Stimulated activated CD4-positive, alpha-beta T cell treated with anti-CD3 and anti-CD28 coated beads, Interleukin-15, amount 100 ng/mL, for 24 hours (primary cell): Measurements from ENCODE around the gene B3GLCT.
"Not testable (repeated sequence)": the region's sequence is repeated elsewhere in the genome, so short reads cannot be mapped to it uniquely, and the experiment has no call there.

Source experiments
- DNase-seq: peaks from one replicate; pipeline ENCODE4 v3.0.0-alpha.2; 2020

Gene B3GLCT

DNA sequence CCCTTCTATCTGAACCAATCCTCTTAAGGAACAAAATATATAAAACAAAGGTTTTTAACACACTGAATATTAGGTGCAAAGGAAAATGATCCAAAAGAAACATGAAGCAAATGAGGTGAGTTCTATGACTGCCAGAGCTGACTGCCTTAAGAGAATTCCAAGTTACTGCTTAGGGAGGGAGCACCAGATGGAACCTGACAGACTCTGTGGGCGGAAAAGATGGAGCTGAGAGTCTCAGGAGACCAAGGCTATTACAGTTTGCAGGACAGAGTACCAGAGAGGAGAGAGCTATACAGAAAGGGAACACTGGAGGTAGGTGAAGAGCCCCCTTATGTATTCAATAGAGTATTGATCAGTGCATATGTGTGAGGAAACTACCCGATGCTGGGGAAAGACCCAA lies 87.2 kb downstream of the B3GLCT start:
- DNase-seq: no peak

DNA sequence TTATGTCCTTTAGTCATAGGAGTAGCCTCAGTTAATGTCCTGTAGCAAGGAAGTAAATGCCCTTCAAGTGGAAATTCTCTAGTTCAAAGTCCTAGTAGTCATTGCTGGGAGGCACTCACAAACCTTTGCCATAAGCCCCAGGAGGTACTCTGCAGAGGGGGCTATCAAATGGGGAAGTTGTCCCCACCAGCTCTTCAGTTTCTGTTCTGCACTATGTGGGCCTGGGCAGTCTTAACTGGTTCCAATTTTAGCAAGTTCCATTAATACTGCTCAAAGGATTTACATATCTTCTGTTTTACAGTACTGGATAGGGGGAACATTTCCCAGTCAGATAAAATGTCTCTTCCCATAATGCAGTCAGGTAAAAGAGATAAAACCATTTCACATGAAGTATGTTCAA lies 101.3 kb downstream of the B3GLCT start:
- DNase-seq: no peak

DNA sequence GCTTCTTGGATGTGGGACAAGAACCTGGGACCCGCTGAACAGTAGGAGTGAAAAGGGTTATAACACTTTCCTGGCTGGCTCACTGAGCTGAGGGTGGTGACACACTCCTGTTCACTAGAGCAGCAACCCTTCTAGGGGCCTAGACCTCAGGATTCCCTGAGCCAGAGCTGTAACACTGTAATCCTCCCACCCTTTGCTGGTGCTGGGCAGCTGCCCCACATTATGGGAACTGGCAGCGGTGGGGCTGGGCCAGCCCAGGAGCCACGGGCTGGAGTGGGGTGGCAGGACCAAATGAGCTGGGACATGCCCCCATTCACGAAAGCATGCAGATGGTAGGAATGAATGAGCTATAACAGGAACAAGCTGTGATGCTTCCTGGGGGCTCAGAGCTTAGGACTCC lies 110.6 kb downstream of the B3GLCT start:
- DNase-seq: no peak

DNA sequence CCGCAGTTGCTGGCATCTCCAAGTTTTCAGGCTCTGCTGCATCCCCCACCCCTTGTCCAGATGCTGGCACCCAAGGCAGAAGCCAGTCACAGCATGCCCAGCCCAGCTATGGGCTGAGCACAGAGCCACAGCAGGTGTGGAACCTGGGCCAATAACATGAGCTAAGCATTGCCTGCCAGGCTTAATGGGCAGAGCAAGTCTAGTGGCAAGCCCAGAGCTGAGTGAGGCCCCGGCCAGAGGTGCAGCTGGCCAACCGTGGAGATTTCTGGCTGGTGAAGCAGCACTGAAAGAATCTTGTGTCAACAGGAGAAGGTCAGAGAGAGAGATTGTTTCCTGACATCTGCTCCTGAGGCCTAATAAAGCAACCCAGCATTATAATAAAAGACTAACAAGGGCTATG lies 111.0 kb downstream of the B3GLCT start:
- no peak for DNase-seq

DNA sequence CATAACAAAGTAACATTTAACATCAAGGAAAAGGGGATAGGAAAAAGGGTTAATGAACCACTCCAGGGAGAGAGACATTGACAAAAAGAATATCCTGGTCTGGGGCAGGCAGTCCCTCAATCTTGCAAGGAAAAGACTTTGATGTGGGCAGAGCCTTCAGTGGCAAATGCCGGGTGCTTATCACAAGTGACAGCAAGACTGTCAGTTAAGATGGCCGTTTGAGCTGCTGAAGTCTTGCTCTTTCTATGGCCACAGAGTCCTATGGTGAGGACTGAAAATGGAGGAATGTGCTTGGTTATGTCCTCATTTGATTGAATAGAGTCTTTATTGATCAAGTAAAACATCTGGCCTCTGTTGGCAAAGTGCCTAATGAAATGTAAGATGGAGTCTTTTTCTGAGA lies 112.1 kb downstream of the B3GLCT start:
- DNase-seq: no peak

DNA sequence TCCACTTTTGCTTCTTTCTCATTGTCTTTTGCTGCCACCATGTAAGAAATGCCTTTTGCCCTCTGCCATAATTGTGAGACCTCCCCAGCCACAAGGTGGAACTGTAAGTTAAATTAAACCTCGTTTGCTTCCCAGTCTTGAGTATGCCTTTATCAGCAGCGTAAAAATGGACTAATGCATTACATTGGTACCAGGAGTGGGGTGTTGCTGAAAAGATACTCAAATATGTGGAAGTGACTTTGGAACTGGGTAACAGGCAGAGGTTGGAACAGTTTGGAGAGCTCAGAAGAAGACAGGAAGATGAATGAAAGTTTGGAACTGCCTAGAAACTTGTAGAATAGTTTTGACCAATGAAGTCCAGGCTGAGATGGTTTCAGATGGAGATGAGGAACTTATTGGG lies 115.2 kb downstream of the B3GLCT start:
- no peak for DNase-seq

DNA sequence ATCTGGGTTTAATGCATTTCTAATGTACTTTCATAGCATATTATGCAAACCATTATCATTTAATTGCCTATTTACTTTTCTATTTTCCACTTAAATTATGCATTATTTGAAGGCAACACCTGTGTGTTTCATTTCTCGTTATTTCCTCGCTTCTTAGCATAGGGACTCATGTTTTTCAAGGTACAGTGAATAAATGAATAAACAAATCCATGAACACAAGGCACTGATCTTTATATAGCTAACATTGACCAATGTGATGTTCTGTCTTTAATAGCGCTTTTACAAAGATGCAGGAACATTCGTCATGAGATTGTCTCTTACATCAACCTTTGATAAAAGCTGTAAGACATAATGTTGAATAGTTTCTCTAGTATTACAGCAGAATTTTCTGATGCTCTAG lies 121.2 kb downstream of the B3GLCT start:
- DNase-seq: no peak

DNA sequence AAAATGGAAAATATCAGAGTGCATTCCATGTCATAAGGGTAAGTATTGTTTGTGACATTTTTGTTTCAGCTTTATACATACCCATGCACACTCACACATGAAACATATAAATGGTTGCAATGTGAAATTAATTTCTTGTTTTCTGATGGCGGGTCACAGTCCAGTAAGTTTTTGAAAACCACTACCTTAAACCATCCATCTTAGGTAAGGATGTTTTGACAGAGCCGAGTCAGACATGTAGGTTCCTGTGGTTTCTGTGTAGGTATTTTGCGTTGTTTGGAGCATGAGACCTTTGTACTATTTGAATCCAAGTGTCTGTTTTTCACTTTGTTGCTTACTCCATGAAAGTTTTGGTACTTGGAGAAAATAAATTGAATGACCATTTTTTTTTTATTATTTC lies 121.7 kb downstream of the B3GLCT start:
- DNase-seq: no peak

DNA sequence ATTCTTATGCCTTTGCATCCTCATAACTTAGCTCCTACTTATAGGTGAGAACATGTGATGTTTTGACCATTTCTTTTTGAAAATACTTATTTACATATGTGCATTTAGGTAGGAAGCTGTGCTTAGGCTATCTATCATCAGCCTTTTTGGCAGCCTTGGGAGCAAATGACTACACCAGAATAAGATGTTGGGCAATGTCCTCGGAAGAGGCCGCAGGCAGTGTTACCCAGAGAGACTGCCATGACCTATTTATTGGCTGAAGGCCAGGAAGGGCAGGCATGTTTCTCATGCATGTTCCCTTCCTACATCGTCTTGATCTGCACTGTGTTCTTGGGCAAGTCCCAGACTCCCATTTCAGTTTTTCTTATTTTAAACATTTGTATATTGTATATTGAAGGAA lies 122.3 kb downstream of the B3GLCT start:
- no peak for DNase-seq

DNA sequence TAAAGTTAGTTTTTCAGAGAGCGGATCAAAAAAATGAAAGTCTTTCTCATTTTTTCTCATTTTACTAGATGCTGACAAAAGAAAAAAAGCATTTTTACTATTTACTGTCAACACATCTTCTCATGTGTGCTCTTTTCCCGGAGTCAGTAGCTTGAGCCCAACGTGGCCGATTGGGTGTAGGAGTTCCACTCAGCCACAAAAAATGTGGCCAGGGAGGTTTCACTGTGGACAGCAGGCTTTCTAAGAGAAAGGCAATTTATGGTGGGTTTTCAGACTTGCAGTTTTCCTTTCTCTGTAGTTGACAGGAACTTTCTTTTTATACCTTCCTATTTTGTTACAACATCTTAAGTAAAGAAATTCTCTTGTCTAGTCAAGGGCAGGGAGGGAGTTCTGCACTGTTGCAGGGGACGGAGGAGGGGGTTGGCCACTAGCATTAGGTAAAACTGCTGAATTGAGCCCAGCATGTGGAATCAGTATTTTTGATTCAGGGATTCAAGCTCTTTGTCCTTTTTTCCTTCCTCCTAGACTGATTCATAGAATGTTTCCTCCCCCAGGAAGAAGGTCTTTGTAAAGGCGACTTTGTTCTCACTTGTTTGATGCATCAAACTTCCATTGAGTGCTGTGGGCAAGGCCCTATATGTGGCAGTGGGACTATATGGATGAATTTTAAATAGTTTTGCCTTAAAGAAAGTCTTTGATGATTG lies 123.1 kb downstream of the B3GLCT start:
- DNase-seq: no peak

DNA sequence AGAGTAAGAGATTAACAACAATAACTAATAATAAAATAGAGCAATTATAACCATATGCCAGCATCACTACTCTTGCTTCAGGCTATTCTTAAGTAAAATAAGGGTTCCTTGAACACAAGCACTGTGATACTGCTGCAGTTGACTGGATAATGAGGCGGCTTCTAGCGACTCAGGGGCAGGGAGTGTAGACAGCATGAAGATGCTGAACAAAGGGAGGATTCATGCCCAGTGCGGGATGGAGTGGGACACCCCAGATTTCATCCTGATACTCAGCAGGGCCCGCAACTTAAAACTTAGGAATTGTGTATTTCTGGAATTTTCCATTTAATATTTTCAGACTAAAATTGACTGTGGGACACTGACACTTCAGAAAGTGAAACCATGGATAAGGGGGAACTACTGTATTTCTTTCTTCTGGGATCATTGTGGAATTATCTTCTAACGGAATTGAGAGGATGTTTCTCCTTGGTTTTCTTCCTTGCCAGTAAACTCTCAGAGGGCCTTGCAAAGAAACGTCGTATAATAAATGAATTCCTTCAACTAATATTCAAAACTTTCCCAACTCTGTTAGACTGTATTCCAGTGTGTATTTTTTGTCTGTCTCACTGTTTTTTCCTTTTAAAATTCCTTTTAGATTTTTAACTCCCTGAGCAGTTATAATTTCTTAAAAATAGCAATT lies 127.5 kb downstream of the B3GLCT start:
- no peak for DNase-seq

DNA sequence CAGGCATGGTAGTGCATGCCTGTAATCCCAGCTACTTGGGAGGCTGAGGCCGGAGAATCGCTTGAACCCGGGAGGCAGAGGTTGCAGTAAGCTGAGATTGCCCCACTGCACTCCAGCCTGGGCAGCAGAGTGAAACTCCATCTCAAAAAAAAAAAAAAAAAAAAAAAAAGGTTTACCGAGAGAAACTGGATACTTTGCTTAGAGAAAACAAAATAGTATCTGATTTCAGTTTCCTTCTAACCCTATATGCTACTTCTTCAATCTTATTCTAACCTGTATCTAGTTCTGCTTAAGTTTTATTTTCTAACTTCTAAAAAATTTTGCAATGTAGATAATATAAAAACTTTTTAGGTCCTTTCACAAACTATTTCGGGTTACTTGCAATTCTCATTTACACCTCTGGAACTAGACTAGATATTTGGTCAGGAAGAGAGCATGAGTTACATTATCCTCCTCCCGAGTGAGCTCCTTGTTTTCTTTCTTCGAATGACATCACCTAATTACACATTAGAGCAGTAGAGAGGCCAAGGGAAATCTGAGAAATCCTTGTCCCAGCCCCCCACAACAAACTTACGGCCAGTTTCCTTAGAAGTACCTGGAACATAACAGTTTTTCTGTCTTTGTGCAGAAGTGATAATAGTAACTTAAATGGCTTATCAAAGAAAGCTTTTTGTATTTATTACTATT lies 128.9 kb downstream of the B3GLCT start:
- no peak for DNase-seq

DNA sequence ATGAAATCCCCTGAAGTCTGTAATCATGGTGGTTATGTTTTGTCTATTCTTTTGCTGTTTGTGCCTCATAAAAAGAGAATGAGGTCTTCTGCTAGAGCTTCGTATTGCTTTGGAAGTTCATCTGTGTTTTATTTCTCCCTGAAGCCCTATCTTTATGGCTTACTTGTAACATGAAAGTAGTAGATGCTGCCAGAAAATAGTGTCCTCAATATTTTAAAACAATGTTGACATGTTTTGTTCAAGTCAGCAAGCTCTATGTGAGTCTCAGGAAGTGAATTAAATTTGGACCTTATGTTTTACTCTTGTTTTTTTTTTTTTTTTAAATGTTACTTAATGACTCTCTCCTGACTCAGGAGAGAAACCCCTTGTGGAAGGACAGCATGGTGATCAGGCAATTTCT lies 130.5 kb downstream of the B3GLCT start:
- no peak for DNase-seq

DNA sequence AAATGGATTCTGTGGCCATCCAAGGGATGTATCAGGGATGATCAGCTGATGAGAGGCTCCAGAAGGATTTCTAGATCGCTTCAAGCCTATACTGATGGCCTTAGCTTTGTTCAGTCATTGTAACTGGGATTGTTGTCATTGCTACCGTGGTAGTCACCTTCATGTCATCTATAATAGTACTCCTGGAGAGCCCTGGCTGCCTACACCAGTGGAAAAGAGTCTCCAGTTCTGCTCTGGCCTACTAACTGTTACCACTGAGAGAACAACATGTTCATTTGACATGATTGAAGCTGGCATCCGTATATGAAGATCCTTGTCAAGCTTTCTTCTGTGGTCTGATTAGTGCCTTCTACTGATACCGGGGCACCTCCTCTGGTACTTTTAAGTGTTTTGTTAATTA lies 131.3 kb downstream of the B3GLCT start:
- DNase-seq: no peak

DNA sequence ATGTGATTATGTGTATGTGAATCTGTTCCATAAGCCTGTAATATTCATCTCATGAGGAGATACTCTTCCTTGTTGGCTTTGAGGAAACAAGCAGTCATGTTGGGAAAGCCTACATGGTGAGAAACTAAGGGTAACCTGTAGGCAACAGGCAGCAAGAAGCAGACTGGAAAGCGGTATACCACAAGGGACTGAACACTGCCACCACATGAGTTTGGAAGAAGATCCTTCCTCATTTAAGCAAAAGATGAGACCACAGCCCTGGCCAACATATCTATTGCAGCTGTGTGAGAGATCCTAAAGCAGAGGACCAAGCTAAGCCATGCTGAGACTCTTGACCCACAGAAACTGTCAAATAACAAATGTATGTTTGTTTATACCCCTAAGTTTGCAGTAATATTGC lies 134.8 kb downstream of the B3GLCT start:
- no peak for DNase-seq

DNA sequence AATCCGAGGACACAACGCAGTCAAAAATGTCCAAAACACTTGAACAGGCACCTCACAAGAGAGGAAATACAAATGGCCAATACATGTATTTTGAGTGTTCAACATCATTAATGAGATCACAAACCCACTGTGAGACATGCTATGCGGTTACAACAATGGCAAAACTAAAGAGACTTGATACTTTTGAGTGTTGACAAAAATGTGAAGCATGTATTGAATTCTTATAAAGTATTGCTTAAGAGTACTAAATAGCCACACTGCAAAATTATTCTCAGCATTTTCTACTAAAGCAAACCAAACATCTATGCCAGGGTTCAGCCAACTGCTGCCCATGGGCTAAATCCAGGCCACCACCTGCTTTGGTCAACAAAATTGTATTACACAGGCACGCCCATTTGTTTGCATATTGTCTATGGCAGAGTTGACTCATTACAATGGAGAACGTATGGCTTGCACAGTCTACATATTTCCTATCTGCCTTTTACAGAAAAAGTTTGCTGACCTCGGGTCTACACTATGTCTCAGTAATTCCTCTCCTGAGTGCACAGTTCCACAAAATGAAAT lies 135.3 kb downstream of the B3GLCT start:
- no peak for DNase-seq

DNA sequence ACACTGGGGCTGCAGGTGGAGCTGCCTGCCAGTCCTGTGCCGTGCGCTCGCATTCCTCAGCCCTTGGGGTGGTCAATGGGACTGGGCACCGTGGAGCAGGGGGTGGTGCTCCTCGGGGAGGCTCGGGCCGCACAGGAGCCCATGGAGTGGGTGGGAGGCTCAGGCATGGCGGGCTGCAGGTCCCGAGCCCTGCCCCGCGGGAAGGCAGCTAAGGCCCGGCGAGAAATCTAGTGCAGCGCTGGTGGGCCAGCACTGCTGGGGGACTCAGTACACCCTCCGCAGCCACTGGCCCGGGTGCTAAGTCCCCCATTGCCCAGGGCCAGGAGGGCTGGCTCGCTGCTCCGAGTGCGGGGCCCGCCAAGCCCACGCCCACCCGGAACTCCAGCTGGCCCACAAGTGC lies 139.8 kb downstream of the B3GLCT start:
- DNase-seq: not testable (repeated sequence)

DNA sequence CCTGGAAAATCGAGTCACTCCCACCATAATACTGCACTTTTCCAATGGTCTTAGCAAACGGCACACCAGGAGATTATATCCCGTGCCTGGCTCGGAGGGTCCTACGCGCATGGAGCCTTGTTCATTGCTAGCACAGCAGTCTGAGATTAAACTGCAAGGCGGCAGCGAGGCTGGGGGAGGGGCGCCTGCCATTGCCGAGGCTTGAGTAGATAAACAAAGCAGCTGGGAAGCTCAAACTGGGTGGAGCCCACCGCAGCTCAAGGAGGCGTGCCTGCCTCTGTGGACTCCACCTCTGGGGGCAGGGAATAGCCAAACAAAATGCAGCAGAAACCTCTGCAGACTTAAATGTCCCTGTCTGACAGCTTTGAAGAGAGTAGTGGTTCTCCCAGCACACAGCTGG lies 141.1 kb downstream of the B3GLCT start:
- not testable (repeated sequence) for DNase-seq

DNA sequence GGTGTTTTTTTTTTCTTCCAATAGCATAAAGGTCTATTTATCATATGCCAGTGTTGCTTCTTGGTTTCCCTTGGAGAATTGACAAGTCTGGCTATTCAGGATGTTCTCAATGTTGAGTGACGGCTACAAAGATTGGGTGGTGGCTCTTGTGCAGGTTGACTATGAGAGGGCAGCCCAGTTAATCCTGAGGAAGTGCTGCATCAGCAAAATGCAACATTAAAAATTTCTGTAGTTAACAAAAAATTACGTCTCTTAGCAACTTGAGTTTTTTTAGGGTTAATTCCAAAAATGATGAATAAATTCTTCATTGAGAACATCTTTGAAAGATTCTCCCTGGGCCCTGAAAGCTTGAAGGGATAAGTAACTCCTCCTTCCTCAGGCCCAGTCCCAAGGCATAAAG lies 147.1 kb downstream of the B3GLCT start:
- DNase-seq: no peak

DNA sequence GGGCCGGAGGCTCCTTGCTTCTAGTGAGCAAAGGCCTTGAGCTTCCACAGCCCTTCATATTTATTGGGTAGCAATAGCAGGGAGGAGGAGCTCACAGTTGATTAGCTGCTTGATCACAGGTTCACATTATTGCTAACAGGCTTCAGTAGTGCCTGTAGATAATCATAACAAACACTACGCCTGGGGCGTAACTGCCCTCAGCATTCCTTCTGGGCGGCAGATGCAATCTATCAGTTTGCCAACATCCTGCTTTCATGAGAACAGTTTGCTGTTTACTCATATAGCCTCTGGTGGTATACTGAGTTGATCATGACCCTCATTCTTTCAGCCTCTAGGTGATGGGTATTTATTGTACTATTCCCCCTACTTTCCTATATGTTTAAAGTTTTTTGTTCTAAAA lies 149.4 kb downstream of the B3GLCT start:
- no peak for DNase-seq

DNA sequence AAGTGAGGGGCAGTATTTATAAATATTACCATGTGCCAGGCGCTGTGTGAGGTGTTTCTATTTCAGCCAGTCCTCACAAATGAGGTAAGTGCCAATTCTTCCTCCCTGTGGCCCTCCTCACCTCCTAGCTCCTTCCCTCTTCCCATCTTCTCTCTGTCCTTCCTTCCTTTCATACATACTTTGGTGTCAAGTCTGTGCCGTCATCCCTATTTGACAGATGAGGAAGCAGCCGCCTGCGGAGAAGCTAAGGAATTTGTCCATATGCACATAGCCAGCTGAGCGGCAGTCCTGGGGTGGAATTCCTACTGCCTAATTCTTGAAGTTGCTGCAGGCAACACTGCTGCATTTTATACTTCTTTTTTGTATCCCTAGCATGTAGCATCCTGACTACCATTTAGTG lies 150.8 kb downstream of the B3GLCT start:
- DNase-seq: no peak

DNA sequence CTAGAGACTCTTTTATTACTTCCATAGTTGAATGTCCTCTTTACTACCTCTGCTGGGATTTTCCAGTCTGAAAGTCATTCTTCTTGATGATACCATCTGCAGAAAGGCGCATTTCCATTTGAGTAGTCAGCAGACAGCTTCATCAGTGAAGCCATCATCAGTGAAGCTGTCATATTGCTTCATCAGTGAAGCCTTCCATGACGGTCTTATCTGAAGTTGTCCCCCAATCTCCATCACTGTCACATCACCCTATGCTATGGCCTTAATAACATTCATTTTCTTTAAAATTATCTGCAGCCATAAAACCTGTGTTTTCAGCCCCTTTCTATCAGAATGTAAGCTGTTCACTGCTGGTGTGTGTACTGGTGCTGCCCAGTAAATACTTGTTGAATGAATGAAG lies 151.6 kb downstream of the B3GLCT start:
- no peak for DNase-seq

DNA sequence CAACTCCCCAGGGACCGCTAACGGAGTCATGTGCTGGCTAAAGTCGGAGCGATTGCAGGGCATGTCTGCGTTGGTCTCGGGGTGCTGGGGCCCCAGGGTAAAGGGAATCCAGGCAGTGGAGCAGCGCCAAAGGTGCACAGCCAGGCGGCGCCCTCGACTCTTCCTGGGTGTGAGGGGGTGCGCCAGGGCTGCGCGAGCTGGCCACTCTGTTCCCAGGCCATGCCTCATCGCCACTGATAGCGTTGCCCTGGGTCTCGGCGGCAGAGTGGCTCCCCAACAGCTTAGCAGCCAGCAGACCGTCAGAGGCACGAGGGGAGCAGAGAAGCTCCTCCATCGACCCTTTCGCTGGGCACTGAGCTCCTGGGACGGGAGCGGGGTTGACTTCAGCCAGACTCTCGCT lies 152.7 kb downstream of the B3GLCT start:
- no peak for DNase-seq

DNA sequence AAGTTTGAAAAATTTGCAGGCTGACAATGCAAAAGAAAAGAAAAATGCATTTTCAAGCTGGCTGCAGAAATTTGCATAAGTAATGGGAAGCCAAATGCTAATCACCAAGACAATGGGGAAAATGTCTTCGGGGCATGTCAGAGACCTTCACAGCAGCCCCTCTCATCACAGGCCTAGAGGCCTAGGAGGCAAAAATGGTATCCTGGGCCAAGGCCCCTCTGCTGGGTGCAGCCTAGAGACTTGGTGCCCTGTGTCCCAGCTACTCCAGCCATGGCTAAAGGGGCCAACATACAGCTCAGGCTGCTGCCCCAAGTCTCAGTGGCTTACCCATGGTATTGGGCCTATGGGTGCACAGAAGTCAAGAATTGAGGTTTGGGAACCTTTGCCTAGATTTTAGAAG lies 155.2 kb downstream of the B3GLCT start:
- no peak for DNase-seq
